ENCODE data around the gene PRKCB.

GRCh38 chr16:23867566-23867965 lies 31.8 kb downstream of the PRKCB start:
- no peak for TF ChIP-seq CTCF (IDR thresholded peaks at IDR 0.05)
- no peak for TF ChIP-seq POLR2A (IDR thresholded peaks at IDR 0.05)

Measured in thyroid gland (tissue), 4 donors.